ENCODE measurements around the gene GPR3.
"Not testable (repeated sequence)": the region's sequence is repeated elsewhere in the genome, so short reads cannot be mapped to it uniquely, and the experiment has no call there.

The GPR3 gene

DNA sequence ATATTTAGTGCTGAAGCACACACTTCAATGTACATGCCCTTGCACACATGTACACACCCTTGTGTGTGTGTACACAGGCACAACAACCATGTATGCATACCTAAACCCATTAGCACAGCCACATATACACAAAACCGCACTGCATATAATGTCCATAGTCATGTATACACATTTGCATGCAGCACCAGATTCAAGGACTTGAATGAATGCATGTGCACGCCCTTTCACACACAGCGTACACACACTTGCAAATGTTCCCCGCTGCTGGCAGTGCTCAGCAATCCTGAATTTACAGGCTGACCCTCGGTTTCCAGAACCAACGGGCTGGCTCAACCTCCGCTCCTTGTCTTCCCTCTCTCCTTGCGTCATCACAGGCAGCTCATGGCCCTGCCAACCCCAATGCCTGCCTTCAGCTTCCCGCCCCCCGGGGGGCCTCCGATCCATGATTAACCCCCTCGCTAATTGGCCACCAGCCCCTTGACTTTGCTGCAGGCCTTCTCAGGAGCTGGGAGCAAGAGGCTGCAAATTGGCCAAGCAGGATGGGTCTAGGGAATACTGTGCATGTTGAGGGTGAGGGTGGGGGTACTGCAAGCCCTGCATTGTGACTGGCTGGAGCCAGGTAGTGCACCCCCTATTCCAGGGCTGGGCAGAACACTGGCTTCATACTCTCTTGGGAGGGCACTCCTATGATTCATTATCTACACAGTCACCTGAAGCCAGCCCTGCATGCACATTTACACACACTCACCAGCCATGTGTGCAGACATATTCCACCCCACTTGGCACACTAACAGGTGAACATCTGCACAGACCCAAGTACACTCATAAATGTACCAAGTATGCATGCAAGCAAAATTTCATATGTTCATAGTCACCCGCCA lies 7.9 kb downstream of the GPR3 start:
- DNase-seq (ENCODE audit: low spot score) = no peak

DNA sequence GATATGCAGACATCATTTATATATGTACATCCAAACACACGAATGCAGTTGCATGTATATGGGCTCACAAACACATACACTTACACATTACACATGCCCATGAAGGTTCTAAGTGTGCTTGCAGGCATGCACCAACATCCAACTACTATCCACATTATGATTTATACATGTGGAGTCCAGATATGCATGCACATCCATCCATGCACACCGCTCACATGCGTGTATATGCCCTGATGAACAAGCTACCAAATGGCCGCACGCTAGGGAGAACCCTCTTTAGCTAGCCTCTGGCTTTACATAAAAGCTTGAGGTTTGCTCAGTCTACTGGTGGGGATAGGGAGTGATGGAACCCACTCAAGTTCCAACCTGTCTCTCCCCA lies 8.5 kb downstream of the GPR3 start:
- DNase-seq (ENCODE audit: low spot score) = no peak

DNA sequence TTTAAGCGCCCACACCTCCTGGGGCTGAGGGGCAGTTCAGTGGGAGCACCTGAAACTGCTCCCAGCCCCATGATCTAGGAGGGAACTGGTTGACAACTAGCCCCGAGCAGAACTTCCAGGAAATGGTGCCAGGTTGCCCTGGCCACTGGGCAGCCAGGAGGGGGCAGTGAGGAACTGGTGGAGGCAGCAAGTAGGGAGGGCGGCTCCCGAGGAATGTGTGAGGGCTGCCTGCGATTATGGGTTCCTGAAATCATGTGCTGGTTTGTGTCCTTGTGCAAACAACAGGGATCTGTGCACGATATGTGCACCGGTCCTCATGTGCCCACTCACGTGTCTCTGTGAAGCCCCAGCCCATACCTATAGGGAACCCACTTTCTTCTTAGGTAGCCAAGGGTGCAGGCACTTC lies 9.9 kb downstream of the GPR3 start:
- DNase-seq (ENCODE audit: low spot score) = peak; percentile 61

DNA sequence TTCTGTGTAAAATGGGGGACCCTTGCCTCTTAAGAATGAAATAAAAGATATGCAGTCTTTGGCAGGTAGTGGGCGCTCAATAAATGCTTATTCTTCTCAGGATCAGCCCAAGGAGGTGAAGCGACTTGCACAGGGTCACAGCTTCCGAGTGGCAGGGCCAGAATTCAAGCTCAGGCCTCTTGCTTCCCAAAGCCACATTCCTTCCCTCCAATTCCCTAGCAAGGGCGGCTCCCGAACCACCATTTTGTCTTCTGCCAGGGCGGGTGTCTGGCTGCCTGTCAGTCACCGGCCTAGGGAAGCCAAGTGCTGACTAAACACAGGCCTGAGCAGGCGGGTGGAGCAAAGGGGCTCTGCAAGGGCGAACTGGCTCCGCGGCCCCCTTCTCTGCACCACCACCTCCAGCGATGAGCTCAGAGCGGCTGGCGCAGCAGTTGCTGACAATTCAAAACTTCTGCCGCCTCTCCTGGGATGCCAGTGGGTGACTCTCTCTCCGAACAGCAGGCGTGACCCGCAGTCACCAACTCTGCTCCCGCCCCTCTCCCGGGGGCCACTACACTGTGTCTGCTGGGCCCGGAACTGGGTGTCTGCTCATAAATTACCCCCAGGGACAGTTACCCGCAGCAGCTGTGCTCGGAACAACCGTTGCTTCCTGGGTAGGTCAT lies 10.8 kb downstream of the GPR3 start:
- no peak for DNase-seq (ENCODE audit: low spot score)

DNA sequence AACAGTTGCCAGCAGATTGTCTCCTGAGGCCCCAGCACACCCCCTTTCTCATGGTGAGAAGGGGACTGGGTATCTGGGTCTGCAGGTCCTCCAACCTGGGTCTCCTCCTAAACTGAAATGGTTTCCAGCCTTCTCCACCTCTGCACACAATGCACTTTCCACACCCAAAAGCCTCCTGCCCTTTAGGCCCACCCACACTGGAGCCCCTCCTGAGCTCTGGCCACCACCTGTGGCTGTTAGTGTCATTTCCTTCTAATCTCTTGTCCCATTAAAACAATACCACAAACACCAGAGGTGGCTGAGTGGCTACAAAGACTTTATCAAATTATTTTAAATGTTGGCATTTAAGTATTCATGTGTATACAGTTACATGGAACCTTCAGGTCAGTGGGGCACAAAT lies 11.5 kb downstream of the GPR3 start:
- no peak for DNase-seq (ENCODE audit: low spot score)

DNA sequence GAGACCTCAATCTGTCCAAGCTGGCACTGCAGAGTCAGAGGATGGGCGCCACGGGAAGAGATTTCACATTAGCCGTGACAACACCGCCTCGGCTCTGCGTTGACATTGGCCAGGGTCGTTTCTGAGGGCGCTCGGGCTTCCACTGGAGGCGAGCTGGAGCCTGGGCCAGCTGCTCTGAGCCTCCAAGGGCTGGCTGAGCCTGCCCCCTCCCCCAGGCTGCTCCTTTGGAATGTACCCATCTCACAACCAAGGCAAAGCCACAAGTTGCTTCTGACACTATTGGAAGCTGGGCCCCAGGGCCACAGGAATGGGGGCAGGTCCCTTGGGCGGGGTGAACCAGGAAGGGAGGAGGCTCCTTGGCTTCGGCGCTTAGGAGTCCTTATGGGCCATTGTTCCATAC lies 12.7 kb downstream of the GPR3 start:
- DNase-seq (ENCODE audit: low spot score) = no peak

DNA sequence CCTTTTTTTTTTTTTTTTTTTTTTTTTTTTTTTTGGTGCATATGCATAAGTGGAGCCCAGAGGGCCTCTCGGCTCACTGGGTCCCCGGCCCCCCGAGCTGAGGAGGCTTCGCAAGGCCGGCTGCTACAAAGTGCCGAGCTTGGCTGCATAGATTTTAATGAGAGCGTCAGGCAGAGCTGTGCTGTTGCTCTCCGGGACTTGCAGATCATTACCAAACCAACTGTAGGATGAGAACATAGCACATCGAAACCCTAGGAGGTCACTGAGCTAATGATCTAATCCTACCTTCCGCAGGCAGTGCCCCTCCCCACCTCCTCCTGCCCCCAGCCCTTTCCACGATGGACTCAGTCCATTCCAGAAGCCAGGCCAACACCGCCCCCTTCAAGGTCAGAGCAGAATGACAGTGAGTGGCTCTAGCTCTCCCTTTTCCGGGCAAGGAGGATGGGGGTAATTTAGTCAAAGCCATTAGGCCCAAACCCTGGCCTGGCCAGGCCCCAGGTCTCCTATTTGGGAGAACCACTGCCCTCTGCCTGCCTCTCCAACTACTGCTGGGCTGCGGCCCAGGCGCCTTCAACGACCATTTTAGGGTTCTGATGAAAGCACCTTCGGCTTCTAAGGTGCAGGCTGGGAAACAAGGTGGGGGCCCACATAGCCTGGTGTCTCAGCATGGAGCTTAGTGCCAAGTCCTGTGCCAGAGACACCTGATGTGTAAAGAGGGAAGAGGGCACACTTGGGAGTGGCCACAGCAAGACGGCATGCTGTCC lies 13.4 kb downstream of the GPR3 start:
- not testable (repeated sequence) for DNase-seq (ENCODE audit: low spot score)

DNA sequence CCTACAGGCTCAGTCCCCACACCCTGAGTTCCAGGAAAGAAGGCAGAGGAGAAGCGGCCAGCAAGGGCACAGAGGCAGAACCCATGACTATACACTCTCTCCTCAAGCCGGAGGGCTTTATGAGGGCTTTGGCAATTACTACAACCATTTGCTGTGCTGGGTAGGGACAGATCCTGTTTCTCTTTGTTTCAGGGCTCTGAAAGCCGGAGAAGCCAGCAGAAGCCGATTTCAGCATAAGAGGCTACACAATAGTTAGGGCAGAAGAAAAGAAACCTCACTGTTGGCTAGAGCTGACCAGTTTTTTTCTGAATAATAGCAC lies 13.9 kb downstream of the GPR3 start:
- DNase-seq (ENCODE audit: low spot score) = no peak

DNA sequence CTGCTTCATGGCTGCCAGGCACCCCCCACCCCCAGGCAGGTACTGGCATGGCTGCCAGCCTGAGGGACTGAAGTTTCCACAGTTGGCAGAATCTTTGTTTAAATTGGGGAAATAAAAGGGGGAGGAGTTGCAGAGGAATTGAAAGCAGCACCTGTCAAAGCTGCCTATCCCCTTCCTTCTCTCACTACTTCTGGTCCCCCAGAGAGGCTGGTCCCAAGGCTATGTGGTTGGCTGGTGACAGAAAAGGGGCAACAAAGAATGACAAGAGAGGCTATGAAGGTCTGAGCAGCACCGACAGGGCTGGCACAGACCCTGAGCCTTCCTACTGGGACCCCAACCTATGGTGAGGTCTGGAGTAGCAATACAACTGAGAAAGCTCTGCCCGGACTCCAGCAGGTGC lies 14.4 kb downstream of the GPR3 start:
- DNase-seq (ENCODE audit: low spot score) = not testable (repeated sequence)

DNA sequence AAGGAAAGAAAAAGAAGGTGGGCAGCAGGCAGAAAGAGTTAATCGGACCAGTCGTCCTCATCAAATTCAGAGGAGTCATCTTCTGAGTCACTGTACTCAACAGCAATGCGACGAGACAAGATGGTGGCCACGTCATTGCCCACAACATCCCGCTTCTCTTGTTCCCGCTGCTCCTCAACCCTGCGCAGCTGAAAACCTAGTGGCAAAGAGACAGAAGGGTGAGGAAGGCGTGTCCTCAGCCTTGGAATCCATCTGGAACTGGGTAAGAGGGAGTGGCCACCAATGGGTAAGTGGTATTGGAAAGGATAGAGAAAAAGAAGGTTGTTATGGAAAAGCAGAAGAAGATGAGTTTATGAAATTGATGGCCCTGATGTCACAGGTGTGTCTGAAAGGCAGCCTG lies 15.7 kb downstream of the GPR3 start:
- no peak for DNase-seq (ENCODE audit: low spot score)

DNA sequence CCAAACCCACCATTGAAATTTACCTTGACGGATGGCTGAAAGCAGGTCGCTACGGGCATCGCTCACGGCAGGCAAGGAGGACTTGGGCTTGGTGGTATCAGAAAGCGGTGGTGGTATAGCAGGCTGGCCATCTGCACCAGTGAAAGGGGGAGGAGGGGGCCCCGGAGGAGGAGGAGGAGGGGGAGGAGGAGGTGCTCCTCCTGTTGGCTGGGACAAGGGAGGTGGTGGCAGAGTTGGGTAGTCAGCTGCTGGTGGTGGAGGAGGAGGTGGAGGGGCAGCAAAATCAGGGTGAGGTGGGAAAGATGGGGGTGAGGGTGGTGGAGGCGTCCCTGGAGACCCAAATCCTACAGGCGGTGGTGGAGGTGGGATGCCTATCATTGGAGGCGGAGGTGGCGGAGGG lies 17.2 kb downstream of the GPR3 start:
- no peak for DNase-seq (ENCODE audit: low spot score)

DNA sequence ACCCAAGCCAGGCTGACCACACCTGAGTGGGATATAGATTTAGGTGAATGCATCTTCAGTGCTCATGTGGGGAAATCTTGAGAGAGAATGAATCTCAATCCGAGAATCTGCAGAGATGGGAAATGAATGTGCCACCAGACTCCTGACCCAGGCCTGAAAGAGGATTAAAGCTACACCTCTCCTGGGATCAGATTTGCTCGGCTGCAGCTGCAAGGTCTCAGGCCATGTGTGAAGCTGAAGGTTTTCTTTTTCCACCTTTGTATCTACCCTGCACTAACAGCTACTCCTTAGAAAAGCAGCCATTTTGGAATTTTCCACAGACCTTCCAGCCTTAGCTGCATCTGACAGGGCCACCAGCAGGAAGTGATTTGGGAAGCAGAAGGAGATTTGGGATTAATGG lies 18.3 kb downstream of the GPR3 start:
- DNase-seq (ENCODE audit: low spot score) = no peak

DNA sequence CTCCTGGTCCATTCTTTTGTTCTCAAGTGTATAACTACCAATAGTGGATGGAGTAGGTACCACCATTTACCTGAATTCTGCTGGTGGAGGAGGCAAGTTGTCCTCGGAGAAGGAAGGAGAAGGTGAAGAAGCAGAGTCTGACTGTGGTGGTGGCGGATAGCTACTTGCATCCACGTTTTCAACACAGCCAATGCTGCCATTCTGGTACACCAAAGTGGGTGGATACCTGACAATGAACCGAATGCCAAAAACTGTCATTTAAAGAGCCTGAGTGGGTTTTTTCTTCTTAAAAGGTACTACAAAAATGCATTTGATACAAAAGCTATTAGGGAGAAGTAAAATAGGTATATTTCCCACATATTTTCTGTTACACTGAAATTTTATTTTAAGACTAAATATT lies 20.1 kb downstream of the GPR3 start:
- DNase-seq (ENCODE audit: low spot score) = no peak

DNA sequence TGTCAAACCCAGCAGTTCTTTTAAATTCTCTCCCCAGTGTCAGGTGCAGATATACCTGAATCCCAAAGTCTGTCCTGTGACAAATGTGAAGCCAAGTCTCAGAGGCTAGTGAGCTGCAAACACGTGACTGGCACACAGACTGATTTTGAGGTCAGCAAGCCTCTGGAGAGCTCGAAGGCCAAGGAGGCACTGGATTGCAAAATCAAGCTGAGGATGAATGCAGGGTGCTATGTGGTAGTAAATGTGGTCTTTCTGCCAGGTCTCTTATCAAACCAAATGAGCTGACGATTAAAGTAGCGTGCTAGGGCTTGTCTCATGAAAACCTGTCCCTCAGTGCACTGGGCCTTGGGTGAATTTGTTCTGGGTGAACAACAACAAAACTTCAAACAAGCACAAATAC lies 20.6 kb downstream of the GPR3 start:
- no peak for DNase-seq (ENCODE audit: low spot score)

DNA sequence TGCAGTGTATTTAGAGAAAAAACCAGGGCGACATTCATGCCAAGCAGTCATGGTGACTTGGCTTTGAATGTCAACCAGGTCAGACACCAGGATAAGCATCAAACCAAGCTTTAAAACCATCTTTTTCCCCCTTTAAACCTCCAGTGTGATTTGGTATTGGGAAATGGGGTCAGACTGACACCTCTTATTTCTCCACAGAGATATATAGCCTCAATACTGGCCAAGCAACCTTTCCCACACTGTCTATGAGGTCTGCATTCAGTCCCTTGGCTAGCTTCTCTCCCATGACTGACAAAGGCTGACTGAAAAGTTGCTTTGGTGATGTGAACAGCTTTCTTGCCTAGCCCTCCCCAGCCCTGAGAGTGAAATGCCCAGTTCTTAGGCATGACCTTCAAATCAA lies 21.7 kb downstream of the GPR3 start:
- no peak for DNase-seq (ENCODE audit: low spot score)

DNA sequence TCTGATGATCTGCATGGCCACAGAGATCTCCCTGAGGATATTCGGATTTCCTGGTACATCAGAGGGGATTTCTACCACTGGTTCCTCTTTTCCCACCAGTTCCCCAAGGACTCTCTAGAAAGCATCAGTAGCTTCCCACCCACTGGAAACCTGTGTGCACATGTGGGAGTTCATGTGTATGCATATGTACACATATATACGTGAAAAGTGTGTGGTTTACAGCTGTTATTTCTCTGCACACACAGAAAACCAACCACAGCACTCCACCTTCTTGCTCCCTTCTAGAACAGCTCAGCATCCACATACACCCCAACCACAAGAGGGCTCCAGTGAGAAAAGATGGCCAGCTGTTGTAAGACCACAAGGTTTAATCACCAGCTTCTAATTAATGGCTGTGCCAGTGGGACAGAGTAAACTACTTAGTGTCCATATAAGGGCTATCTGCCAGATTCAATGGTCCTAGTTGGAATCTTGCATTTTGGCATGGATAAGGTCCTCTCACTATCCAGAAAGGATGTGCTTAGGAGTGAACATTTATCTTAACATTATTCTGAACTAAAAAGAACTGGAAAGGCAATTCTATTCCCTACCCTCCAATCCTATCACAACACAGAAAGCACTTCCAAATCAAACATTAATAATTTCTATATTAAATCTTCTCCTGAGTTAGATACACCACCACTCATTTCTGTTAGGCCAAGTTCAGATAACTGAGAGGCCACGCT lies 24.1 kb downstream of the GPR3 start:
- peak; percentile 48 for DNase-seq (ENCODE audit: low spot score)

DNA sequence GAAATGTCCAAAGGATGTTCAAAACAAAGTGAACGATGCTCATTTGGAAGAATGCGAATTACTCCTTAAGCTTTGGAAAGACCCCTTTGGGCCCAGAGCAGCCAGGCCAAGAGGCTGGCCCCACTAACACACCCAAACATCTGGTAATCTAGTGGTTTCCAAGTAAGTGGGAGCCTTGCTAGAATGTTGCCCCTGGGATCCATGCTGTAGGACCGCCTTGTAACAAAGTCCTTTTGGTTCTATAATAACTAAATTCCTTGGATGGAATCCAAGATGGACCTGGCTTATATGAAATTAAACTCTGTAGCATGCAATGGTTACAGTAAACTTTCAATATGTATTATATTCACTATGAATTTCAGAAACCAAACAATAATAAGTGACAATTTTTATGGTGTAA lies 25.3 kb downstream of the GPR3 start:
- DNase-seq (ENCODE audit: low spot score) = no peak

DNA sequence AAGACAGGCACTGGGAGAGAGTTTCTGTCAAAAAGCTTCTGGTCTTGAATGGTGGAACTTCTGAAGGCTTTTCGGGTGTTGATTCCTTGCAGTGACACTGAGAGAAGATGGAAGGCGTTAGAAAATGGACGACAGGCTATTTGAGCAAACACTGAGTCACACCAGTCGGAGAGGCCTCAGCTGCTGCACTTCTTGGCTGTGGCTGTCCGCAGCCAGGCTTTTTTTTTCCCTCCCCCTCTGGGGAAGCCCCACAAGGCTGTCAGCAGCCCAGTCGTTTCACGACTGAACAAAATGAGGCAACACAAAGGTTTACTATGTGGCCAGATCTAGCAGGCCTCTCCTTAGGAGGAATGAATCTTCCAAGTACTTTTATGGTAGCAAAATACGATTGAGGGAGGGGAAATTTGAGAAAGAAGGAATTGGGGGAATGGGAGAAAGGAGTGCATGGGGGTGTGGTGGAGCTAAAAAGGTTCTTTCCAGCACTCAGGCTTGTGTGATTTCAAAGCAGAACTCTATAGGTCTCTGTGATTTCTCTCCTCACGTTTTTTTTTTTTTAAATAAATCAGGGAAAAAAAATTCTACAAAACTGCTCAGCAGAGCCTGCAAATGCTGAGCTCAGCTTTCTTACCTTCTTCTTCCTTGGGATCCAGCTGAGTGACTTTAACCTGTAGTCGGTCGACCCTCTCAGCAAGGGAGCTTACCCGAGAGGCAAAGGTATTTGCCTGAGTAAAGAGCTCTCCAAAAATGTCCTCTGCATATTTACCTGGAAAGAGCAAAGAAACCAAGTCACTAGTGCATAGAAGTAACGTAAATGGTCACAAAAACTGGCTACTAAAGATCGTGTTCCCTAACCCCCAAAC lies 26.1 kb downstream of the GPR3 start:
- peak; percentile 70 for DNase-seq (ENCODE audit: low spot score)

DNA sequence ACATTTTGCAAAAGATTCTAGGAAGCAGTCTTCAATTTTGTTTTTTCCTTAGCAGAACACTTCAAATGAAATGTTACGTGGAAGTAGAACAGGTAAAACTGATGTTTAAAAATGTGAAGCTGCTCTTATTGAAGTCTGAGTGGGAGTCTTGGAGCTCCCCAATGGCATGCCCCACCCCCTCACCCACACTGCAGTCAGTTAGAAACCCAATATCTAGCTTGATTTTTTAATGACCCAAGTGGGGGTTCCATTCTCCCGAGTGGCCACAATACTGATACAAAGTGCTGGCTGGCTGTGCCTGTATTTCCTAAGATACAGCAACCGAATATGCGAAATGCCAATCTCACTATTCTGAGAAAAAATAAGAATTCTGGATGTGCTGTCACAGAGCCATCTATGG lies 31.3 kb downstream of the GPR3 start:
- DNase-seq (ENCODE audit: low spot score) = no peak

DNA sequence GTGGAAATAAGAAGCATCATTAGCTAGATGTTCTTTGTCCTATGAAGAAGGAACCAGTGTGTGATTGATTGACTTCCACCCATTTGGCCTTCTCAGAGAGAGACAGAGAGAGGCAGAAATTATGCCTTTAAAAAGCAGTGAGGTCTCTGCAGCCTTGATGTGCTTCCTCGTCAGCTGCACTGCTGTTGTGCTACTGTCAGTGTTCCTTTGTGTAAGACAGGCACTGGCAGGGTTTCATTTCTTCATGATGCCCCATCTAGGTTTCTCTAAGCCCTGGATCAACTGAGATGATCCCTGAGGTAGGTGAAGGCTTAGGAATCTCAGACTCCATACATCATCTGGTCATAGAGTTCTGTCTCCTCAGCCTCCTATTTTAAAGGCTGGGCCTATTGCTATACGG lies 34.9 kb downstream of the GPR3 start:
- DNase-seq (ENCODE audit: low spot score) = no peak

DNA sequence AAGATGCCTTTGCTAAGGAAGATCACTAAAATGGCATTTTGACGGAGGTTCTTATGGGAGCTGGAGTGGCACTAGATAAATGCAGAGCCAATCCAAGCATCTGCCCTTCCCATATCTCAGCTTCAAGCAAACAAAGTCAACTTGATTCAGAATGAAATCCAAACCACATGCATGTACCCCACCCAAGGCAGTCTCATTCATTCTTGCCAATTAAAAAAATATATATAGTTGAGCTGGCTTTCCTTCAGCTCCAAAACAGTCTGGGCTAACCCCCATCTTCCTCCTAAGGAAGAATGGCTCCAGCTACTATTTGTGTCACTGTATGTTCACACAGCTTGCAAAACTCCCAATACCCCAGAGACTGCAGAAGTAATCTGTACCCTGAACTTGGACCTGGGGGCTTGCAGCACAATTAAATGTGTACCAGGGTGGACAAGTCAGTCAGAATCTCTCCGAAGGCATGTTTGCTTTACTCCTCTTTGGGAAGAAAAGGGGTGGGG lies 35.4 kb downstream of the GPR3 start:
- no peak for DNase-seq (ENCODE audit: low spot score)
